ENCODE data around the gene HMGCL. TPM values are rescaled to one million over a fixed set of nuclear protein-coding genes. Genes with fewer than 3 reads are reported as not detected.
A peak's percentile ranks its signal among the peaks of the same experiment; 100 is the strongest.

Gene HMGCL
- polyA plus RNA-seq, 1 donor (not counting 4 experiments of a cell fraction or from before 2014, with no cell fraction given) = 24.1 TPM

DNA sequence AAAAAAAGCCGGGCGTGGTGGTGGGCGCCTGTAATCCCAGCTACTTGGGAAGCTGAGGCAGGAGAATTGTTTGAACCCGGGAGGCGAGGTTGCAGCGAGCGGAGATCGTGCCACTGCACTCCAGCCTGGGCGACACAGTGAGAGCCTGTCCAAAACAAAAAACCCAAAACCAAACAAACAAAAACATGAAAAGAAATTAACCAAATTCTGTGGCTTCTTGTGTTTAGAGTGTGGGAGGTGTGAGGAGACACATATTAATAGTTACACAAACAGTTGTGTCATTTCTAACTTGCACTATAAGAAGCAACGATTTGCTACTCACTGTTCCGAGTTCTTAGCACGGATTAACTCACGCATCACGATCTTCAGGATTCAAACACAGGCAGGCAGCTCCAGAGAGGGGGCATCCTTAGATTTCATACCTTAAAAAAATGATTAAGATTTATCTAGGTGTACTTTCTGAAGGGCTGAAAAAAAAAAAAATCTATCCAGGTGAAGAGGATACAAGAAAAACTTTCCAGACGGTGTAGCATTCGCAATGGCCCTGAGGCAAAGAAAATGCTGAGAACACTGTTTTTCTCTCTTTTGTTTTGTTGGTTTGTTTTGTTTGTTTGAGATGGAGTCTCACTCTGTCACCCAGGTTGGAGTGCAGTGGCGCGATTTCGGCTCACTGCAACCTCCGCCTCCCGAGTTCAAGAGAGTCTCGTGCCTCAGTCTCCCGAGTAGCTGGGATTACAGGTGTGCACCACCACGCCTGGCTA, 713 bp upstream of the HMGCL start:
- Histone ChIP-seq H3K27ac (ENCODE audit: control insufficient read depth, insufficient read depth, low read length) (peak overlapping the region; percentile 87), H3K9ac (ENCODE audit: control insufficient read depth, extremely low read depth, insufficient read depth, low read length) (peak overlapping the region; percentile 96), H3K36me3 (ENCODE audit: control insufficient read depth in 2 of 2, extremely low read depth in 1 of 2, insufficient read depth in 2 of 2, low read length in 2 of 2) (no peaks in the 10 kb centered on the region), H3K4me2 (ENCODE audit: control insufficient read depth, extremely low read depth, insufficient read depth, low read depth, low read length) (peak overlapping the region; percentile 100), H3K79me2 (ENCODE audit: control insufficient read depth, insufficient read depth, low read length) (peaks cover 6% of the 10 kb centered on the region), H3K27me3 (ENCODE audit: control insufficient read depth, extremely low read depth, insufficient read depth, low read length) (no peaks in the 10 kb centered on the region), H3K4me3 (ENCODE audit: control insufficient read depth in 2 of 3, extremely low read depth in 1 of 3, insufficient read depth in 2 of 3, low read depth in 1 of 3, low read length in 3 of 3) (peak overlapping the region; percentile 77 to 98 (median 89)), H3K9me3 (ENCODE audit: control insufficient read depth, low read depth, low read length) (no peaks in the 10 kb centered on the region), H2AFZ (ENCODE audit: control insufficient read depth, low read length) (peak overlapping the region; percentile 83), H4K20me1 (ENCODE audit: control insufficient read depth, extremely low read depth, insufficient read depth, low read length) (no peaks in the 10 kb centered on the region), H3K4me1 (ENCODE audit: control insufficient read depth, extremely low read depth, insufficient read depth, low read length) (peaks cover 3% of the 10 kb centered on the region), H3K9me1 (ENCODE audit: control insufficient read depth, extremely low read depth, insufficient read depth, low read length) (no peaks in the 10 kb centered on the region)
- DNase-seq (ENCODE audit: low read depth, low spot score) (no peak), FAIRE-seq (no peak)
- no peak for TF ChIP-seq EZH2 (IDR thresholded peaks at IDR 0.05; ENCODE audit: low read length)
- TF ChIP-seq, protein P1, sequence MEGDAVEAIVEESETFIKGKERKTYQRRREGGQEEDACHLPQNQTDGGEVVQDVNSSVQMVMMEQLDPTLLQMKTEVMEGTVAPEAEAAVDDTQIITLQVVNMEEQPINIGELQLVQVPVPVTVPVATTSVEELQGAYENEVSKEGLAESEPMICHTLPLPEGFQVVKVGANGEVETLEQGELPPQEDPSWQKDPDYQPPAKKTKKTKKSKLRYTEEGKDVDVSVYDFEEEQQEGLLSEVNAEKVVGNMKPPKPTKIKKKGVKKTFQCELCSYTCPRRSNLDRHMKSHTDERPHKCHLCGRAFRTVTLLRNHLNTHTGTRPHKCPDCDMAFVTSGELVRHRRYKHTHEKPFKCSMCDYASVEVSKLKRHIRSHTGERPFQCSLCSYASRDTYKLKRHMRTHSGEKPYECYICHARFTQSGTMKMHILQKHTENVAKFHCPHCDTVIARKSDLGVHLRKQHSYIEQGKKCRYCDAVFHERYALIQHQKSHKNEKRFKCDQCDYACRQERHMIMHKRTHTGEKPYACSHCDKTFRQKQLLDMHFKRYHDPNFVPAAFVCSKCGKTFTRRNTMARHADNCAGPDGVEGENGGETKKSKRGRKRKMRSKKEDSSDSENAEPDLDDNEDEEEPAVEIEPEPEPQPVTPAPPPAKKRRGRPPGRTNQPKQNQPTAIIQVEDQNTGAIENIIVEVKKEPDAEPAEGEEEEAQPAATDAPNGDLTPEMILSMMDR (optimal IDR thresholded peaks at IDR 0.05 in 1 of 3, IDR thresholded peaks at IDR 0.05 in 1 of 3, conservative IDR thresholded peaks at IDR 0.05 in 1 of 3; ENCODE audit: extremely low read depth in 1 of 3, insufficient read depth in 2 of 3, low read length in 3 of 3) = no peak
- dilution Hi-C loops (cut with MboI; ENCODE audit: extremely low pct_ligation_motif_present, low sequenced_read_pairs) = no loop called here

DNA sequence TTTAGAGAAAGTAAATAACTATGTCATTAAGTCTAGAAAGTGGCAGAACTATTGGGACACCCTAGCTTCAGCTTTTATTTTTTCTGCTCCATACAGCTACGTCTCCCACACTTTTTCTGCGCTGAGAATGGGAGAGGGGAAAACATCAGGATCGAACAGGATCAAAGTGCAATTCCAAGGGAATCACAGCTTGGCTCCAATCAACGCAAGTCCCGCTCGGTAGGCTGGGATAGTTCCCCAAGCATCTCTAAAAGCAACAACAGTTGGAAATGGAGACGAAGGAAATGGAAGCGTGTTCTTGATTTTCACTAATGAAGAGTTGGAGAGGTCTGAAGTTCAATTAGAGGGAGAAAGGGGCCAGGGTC, 536 bp downstream of the HMGCL start:
- H3K9me3 ChIP-seq (ENCODE audit: control insufficient read depth, low read depth, low read length) = no peaks in the 10 kb centered on the region
- dilution Hi-C loops (cut with MboI; ENCODE audit: extremely low pct_ligation_motif_present, low sequenced_read_pairs) = no loop called here
- H3K27me3 ChIP-seq (ENCODE audit: control insufficient read depth, extremely low read depth, insufficient read depth, low read length) = no peaks in the 10 kb centered on the region
- H3K9me1 ChIP-seq (ENCODE audit: control insufficient read depth, extremely low read depth, insufficient read depth, low read length) = no peaks in the 10 kb centered on the region
- TF ChIP-seq, protein P1 (optimal IDR thresholded peaks at IDR 0.05 in 1 of 3, IDR thresholded peaks at IDR 0.05 in 1 of 3, conservative IDR thresholded peaks at IDR 0.05 in 1 of 3; ENCODE audit: extremely low read depth in 1 of 3, insufficient read depth in 2 of 3, low read length in 3 of 3) = no peak
- no peak for TF ChIP-seq EZH2 (IDR thresholded peaks at IDR 0.05; ENCODE audit: low read length)
- H3K79me2 ChIP-seq (ENCODE audit: control insufficient read depth, insufficient read depth, low read length) = peaks cover 6% of the 10 kb centered on the region
- H3K36me3 ChIP-seq (ENCODE audit: control insufficient read depth in 2 of 2, extremely low read depth in 1 of 2, insufficient read depth in 2 of 2, low read length in 2 of 2) = no peaks in the 10 kb centered on the region
- peak; percentile 29 for FAIRE-seq
- H3K4me3 ChIP-seq (ENCODE audit: control insufficient read depth in 2 of 3, extremely low read depth in 1 of 3, insufficient read depth in 2 of 3, low read depth in 1 of 3, low read length in 3 of 3) = peak overlapping the region; percentile 77 to 98 (median 89)
- no peak for DNase-seq (ENCODE audit: low read depth, low spot score)
- H3K27ac ChIP-seq (ENCODE audit: control insufficient read depth, insufficient read depth, low read length) = peak overlapping the region; percentile 87
- peak overlapping the region; percentile 96 for H3K9ac ChIP-seq (ENCODE audit: control insufficient read depth, extremely low read depth, insufficient read depth, low read length)
- H2AFZ ChIP-seq (ENCODE audit: control insufficient read depth, low read length) = peak overlapping the region; percentile 96
- H3K4me1 ChIP-seq (ENCODE audit: control insufficient read depth, extremely low read depth, insufficient read depth, low read length) = peaks cover 3% of the 10 kb centered on the region
- peak overlapping the region; percentile 100 for H3K4me2 ChIP-seq (ENCODE audit: control insufficient read depth, extremely low read depth, insufficient read depth, low read depth, low read length)
- no peaks in the 10 kb centered on the region for H4K20me1 ChIP-seq (ENCODE audit: control insufficient read depth, extremely low read depth, insufficient read depth, low read length)

All from keratinocyte (primary cell).